GM12891 (cell line): ENCODE results near the gene CSMD2.

Source experiments
- PAX5 ChIP-seq: IDR thresholded peaks from 2 replicates; pipeline ENCODE4 v1.6.1; 2011; ENCODE audit warnings: low read length, moderate library complexity, mild to moderate bottlenecking; ENCODE audit not compliant: insufficient read depth, severe bottlenecking
- POLR2A ChIP-seq: IDR thresholded peaks from 2 replicates; pipeline ENCODE4 v1.6.1; 2011; ENCODE audit warnings: low read depth, low read length, control low read depth
- POLR2AphosphoS5 ChIP-seq: IDR thresholded peaks from 2 replicates; pipeline ENCODE4 v1.6.1; 2011; ENCODE audit warnings: low read depth, low read length, control low read depth
- POU2F2 ChIP-seq: IDR thresholded peaks from 2 replicates; pipeline ENCODE4 v1.6.1; 2011; ENCODE audit warnings: low read depth, mild to moderate bottlenecking, control low read depth, low read length, moderate library complexity
- SPI1 ChIP-seq: IDR thresholded peaks from 2 replicates; pipeline ENCODE4 v1.6.1; 2011; ENCODE audit warnings: low read depth, low read length, control low read depth
- TAF1 ChIP-seq: IDR thresholded peaks from 2 replicates; pipeline ENCODE4 v1.6.1; 2011; ENCODE audit warnings: low read depth, low read length, control low read depth

DNA sequence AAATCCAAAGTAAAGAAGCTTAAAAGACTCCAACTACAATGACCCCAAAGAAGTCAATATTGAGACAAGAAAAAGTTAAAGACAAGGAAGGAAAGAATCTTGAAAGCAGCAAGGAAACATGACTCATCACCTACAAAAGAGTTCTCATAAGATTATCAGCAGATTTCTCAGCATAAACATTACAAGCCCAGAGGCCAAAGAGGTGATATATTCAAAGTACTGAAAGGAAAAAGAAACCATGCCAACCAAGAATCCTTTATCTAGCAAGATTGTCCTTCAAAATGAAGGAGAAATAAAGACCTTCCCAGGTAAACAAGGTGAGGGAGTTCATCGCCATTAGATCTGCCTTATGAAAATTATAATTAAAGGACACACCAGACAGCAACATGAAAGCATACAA, 49.8 kb downstream of the CSMD2 start:
- TF ChIP-seq POLR2AphosphoS5 (no peak), SPI1 (no peak), POLR2A (no peak), PAX5 (no peak), TAF1 (no peak), POU2F2 (no peak)
